ENCODE measurements around the gene TYW3. TPM values are rescaled to one million over a fixed set of nuclear protein-coding genes. Genes with fewer than 3 reads are reported as not detected.
A peak's percentile ranks its signal among the peaks of the same experiment; 100 is the strongest.
"Not testable (repeated sequence)": the region's sequence is repeated elsewhere in the genome, so short reads cannot be mapped to it uniquely, and the experiment has no call there.

The TYW3 gene
- total and polyA plus RNA-seq, 4 donors = 8.3 to 20.9 (median 15.0) TPM

GRCh38 chr1:74733604-74734484, 892 bp downstream of the TYW3 start:
- Histone ChIP-seq H3K9ac (ENCODE audit: insufficient read depth in 1 of 2, low read length in 2 of 2) (peak overlapping the region in 1 of 2 donors; percentile 92), H3K4me3 (peak overlapping the region; percentile 92), H3K27me3 (ENCODE audit: control insufficient read depth in 3 of 3, insufficient read depth in 3 of 3, low read length in 2 of 3) (no peaks in the 10 kb centered on the region), H3K36me3 (ENCODE audit: control insufficient read depth in 4 of 4, insufficient read depth in 4 of 4, low read length in 4 of 4) (peaks cover 9 to 13% (median 10%) of the 10 kb centered on the region in 4 donors), H3K4me1 (ENCODE audit: control insufficient read depth in 5 of 5, insufficient read depth in 5 of 5, low read length in 5 of 5) (peaks cover 2 to 20% (median 18%) of the 10 kb centered on the region in 5 donors), H3K27ac (ENCODE audit: low read depth in 1 of 2, low read length in 1 of 2) (peak overlapping the region; percentile 80 to 98), H3K9me3 (ENCODE audit: control insufficient read depth in 4 of 4, insufficient read depth in 3 of 4, low read length in 3 of 4) (no peaks in the 10 kb centered on the region)
- WGBS, 2 donors = 23 to 26% methylated on average over 11 of the region's 11 CpGs
- DNase-seq (peak; percentile 44 to 90 (median 88)), ATAC-seq (ENCODE audit: insufficient read depth, low FRiP score) (peak; percentile 73)
- peak; percentile 66 for TF ChIP-seq CTCF (IDR thresholded peaks at IDR 0.05; ENCODE audit: control extremely low read depth, extremely low read depth)

GRCh38 chr1:74737333-74737732, 4.4 kb downstream of the TYW3 start:
- Histone ChIP-seq H3K9me3 (ENCODE audit: control insufficient read depth in 4 of 4, insufficient read depth in 3 of 4, low read length in 3 of 4) (peaks cover 0 to 3% (median 1%) of the 10 kb centered on the region in 4 donors), H3K27ac (ENCODE audit: low read depth in 1 of 2, low read length in 1 of 2) (no peak overlapping the region), H3K9ac (ENCODE audit: insufficient read depth in 1 of 2, low read length in 2 of 2) (no peak overlapping the region), H3K27me3 (ENCODE audit: control insufficient read depth in 3 of 3, insufficient read depth in 3 of 3, low read length in 2 of 3) (no peaks in the 10 kb centered on the region), H3K4me1 (ENCODE audit: control insufficient read depth in 5 of 5, insufficient read depth in 5 of 5, low read length in 5 of 5) (peaks cover 0 to 14% (median 13%) of the 10 kb centered on the region in 5 donors), H3K36me3 (ENCODE audit: control insufficient read depth in 4 of 4, insufficient read depth in 4 of 4, low read length in 4 of 4) (peaks cover 16 to 27% (median 24%) of the 10 kb centered on the region in 4 donors), H3K4me3 (no peak overlapping the region)
- no peak for DNase-seq
- WGBS, 2 donors = 97 to 99% methylated on average over 4 of the region's 4 CpGs
- no peak for ATAC-seq (ENCODE audit: insufficient read depth, low FRiP score)
- TF ChIP-seq CTCF (IDR thresholded peaks at IDR 0.05; ENCODE audit: control extremely low read depth, extremely low read depth) = no peak

- ATAC-seq (ENCODE audit: insufficient read depth, low FRiP score); H3K9ac ChIP-seq (ENCODE audit: insufficient read depth in 1 of 2, low read length in 2 of 2); H3K4me1 ChIP-seq (ENCODE audit: control insufficient read depth in 5 of 5, insufficient read depth in 5 of 5, low read length in 5 of 5); H3K9me3 ChIP-seq (ENCODE audit: control insufficient read depth in 4 of 4, insufficient read depth in 3 of 4, low read length in 3 of 4); DNase-seq; H3K27ac ChIP-seq (ENCODE audit: low read depth in 1 of 2, low read length in 1 of 2); H3K27me3 ChIP-seq (ENCODE audit: control insufficient read depth in 3 of 3, insufficient read depth in 3 of 3, low read length in 2 of 3); H3K4me3 ChIP-seq: not testable (repeated sequence)
- H3K36me3 ChIP-seq (ENCODE audit: control insufficient read depth in 4 of 4, insufficient read depth in 4 of 4, low read length in 4 of 4) = peaks cover 24 to 47% (median 36%) of the 10 kb centered on the region in 4 donors
- WGBS, 2 donors = 93 to 95% methylated on average over 13 of the region's 13 CpGs
Measured at GRCh38 chr1:74740307-74740980, 7.5 kb downstream of the TYW3 start.

GRCh38 chr1:74745247-74745646, 12.3 kb downstream of the TYW3 start:
- not testable (repeated sequence) for DNase-seq; H3K27me3 ChIP-seq (ENCODE audit: control insufficient read depth in 3 of 3, insufficient read depth in 3 of 3, low read length in 2 of 3); H3K9me3 ChIP-seq (ENCODE audit: control insufficient read depth in 4 of 4, insufficient read depth in 3 of 4, low read length in 3 of 4); ATAC-seq (ENCODE audit: insufficient read depth, low FRiP score); H3K27ac ChIP-seq (ENCODE audit: low read depth in 1 of 2, low read length in 1 of 2); H3K4me3 ChIP-seq; H3K4me1 ChIP-seq (ENCODE audit: control insufficient read depth in 5 of 5, insufficient read depth in 5 of 5, low read length in 5 of 5); H3K9ac ChIP-seq (ENCODE audit: insufficient read depth in 1 of 2, low read length in 2 of 2)
- peaks cover 16 to 32% (median 22%) of the 10 kb centered on the region in 4 donors for H3K36me3 ChIP-seq (ENCODE audit: control insufficient read depth in 4 of 4, insufficient read depth in 4 of 4, low read length in 4 of 4)
- WGBS, 2 donors = 96 to 98% methylated on average over 6 of the region's 6 CpGs
